Body of pancreas (tissue), 4 donors: ENCODE results near the gene LSM4. TPM values are rescaled to one million over a fixed set of nuclear protein-coding genes. Genes with fewer than 3 reads are reported as not detected.

Experiments used
- ATAC-seq: fragments of 150-250 bp; one replicate; pipeline ENCODE4 v1.9.1; 2016
- DNase-seq, 4 donors: peaks; one replicate each; pipeline ENCODE4 v3.0.0-alpha.2; 2019
- H3K27ac ChIP-seq, 4 donors: fragments of 200-600 bp; sonication (generic); 1 replicate in 3 of 4; 2 replicates in 1 of 4; pipeline versions ENCODE4 v1.5.1 to v1.6.1; 2016 to 2019; ENCODE audit warnings: mild to moderate bottlenecking in 1 of 4, mixed read lengths in 1 of 4, moderate library complexity in 1 of 4
- H3K27me3 ChIP-seq, 2 donors: fragments of 200-600 bp; sonication (generic); one replicate each; pipeline ENCODE4 v1.6.0; 2016; ENCODE audit warnings: mild to moderate bottlenecking in 1 of 2
- H3K36me3 ChIP-seq, 2 donors: fragments of 200-600 bp; sonication (generic); replicated peaks in 1 of 2; 2 replicates each; pipeline ENCODE4 v1.5.1; 2016; ENCODE audit warnings: low read depth in 2 of 2; ENCODE audit not compliant: insufficient read depth in 1 of 2
- H3K4me1 ChIP-seq: fragments of 200-600 bp; sonication (generic); one replicate; pipeline ENCODE4 v1.6.0; 2016
- H3K4me3 ChIP-seq, 2 donors: fragments of 200-600 bp; sonication (generic); 1 replicate in 1 of 2; 2 replicates in 1 of 2; pipeline ENCODE4 v1.5.1; 2016 to 2019
- H3K9me3 ChIP-seq, 3 donors: fragments of 200-600 bp; sonication (generic); 1 replicate in 2 of 3; 2 replicates in 1 of 3; pipeline ENCODE4 v1.5.1; 2016
- CTCF ChIP-seq, 7 experiments: fragments of 450-650 bp in 4 of 7; fragments of 200-600 bp in 3 of 7; sonication (generic) in 3 of 7; IDR thresholded peaks; one replicate each; pipeline ENCODE4 v1.5.1; 2016 to 2019; ENCODE audit warnings: antibody characterized with exemption in 7 of 7
- POLR2A ChIP-seq, 3 donors: fragments of 450-650 bp; IDR thresholded peaks; one replicate each; pipeline ENCODE4 v1.6.1; 2016; ENCODE audit warnings: antibody characterized with exemption in 3 of 3, mild to moderate bottlenecking in 2 of 3
- WGBS, 2 donors: methylation state at CpG; one replicate each; pipeline ENCODE4 v1.1.5; 2017; 5-methylcytosine and 5-hydroxymethylcytosine counted together
- intact Hi-C: fragments of 100-400 bp; cut with DNase I; formaldehyde crosslinking; loops from one replicate; pipeline ENCODE4 v1.15.1; 2023
- total RNA-seq, 2 donors: library from RNA; depleted of rRNA; stranded (reverse); fragments of >200 nt; gene quantifications; one replicate each; pipeline ENCODE4 v1.1.0, GENCODE V29; 2016

The LSM4 gene
- total RNA-seq, 2 donors from 2014 or later = 45.7 to 94.6 TPM

GRCh38 chr19:18301718-18302111 is 21.2 kb downstream of the LSM4 start:
- DNase-seq (no peak), ATAC-seq (no peak)
- Histone ChIP-seq H3K36me3 (no peaks in the 10 kb centered on the region), H3K9me3 (no peaks in the 10 kb centered on the region), H3K4me3 (no peak overlapping the region), H3K4me1 (peaks cover 33% of the 10 kb centered on the region), H3K27ac (no peak overlapping the region), H3K27me3 (no peaks in the 10 kb centered on the region)
- 38 to 61% methylated on average over 4 of the region's 4 CpGs for WGBS, 2 donors
- intact Hi-C loops = no loop called here
- TF ChIP-seq CTCF (IDR thresholded peaks at IDR 0.05) = no peak
- TF ChIP-seq POLR2A (IDR thresholded peaks at IDR 0.05) = no peak

- ATAC-seq (peak; percentile 49), DNase-seq (peak; percentile 50 to 86 (median 56))
- TF ChIP-seq CTCF (IDR thresholded peaks at IDR 0.05) = no peak
- no peak for TF ChIP-seq POLR2A (IDR thresholded peaks at IDR 0.05)
Observed at GRCh38 chr19:18300930-18301717, 21.8 kb downstream of the LSM4 start.

GRCh38 chr19:18299654-18300053 is 23.2 kb downstream of the LSM4 start:
- Histone ChIP-seq H3K9me3 (no peaks in the 10 kb centered on the region), H3K4me3 (no peak overlapping the region), H3K4me1 (peaks cover 24% of the 10 kb centered on the region), H3K27ac (no peak overlapping the region), H3K36me3 (no peaks in the 10 kb centered on the region), H3K27me3 (no peaks in the 10 kb centered on the region)
- 92 to 94% methylated on average over 8 of the region's 9 CpGs for WGBS, 2 donors
- intact Hi-C loops = no loop called here
- DNase-seq (no peak), ATAC-seq (no peak)
- TF ChIP-seq POLR2A (IDR thresholded peaks at IDR 0.05) (no peak), CTCF (IDR thresholded peaks at IDR 0.05) (no peak)

More at GRCh38 chr19:18300930-18301717, 21.8 kb downstream of the LSM4 start:
- H3K27ac ChIP-seq = peak overlapping the region in 2 of 4 donors; percentile 24 to 32
- H3K9me3 ChIP-seq = no peaks in the 10 kb centered on the region
- H3K4me1 ChIP-seq = peaks cover 33% of the 10 kb centered on the region
- intact Hi-C loops = no loop called here
- H3K27me3 ChIP-seq = no peaks in the 10 kb centered on the region
- no peak overlapping the region for H3K4me3 ChIP-seq
- WGBS, 2 donors = 37 to 43% methylated on average over 5 to 17 of the region's 18 CpGs
- H3K36me3 ChIP-seq = no peaks in the 10 kb centered on the region

- DNase-seq = no peak
- ATAC-seq = no peak
- Histone ChIP-seq H3K4me1 (peaks cover 16% of the 10 kb centered on the region), H3K9me3 (no peaks in the 10 kb centered on the region), H3K4me3 (no peak overlapping the region), H3K27ac (no peak overlapping the region), H3K27me3 (no peaks in the 10 kb centered on the region), H3K36me3 (no peaks in the 10 kb centered on the region)
- TF ChIP-seq CTCF (IDR thresholded peaks at IDR 0.05) = no peak
- no peak for TF ChIP-seq POLR2A (IDR thresholded peaks at IDR 0.05)
- WGBS, 2 donors = 72 to 74% methylated on average over 4 to 6 of the region's 6 CpGs
- intact Hi-C loops = no loop called here
Observed at GRCh38 chr19:18298601-18299000, 24.3 kb downstream of the LSM4 start.

GRCh38 chr19:18297308-18297707 is 25.6 kb downstream of the LSM4 start:
- Histone ChIP-seq H3K36me3 (no peaks in the 10 kb centered on the region), H3K9me3 (no peaks in the 10 kb centered on the region), H3K27me3 (no peaks in the 10 kb centered on the region), H3K27ac (no peak overlapping the region), H3K4me1 (peaks cover 24% of the 10 kb centered on the region), H3K4me3 (no peak overlapping the region)
- ATAC-seq = no peak
- WGBS, 2 donors = 69 to 71% methylated on average over 4 of the region's 4 CpGs
- TF ChIP-seq CTCF (IDR thresholded peaks at IDR 0.05) (no peak), POLR2A (IDR thresholded peaks at IDR 0.05) (no peak)
- DNase-seq = no peak
- intact Hi-C loops = no loop called here
